Hepatocyte (in vitro differentiated cells): ENCODE results near the gene RBMS1. TPM values are rescaled to one million over a fixed set of nuclear protein-coding genes. Genes with fewer than 3 reads are reported as not detected.

Experiments used
- DNase-seq: peaks from one replicate; pipeline ENCODE4 v3.0.0-alpha.2; 2016; ENCODE audit warnings: low spot score
- H2AFZ ChIP-seq: fragments of 200-600 bp; sonication (generic); 2 replicates; pipeline ENCODE4 v1.6.0; 2016; ENCODE audit warnings: antibody characterized with exemption, mild to moderate bottlenecking
- H3K27ac ChIP-seq: fragments of 200-600 bp; sonication (generic); 2 replicates; pipeline ENCODE4 v1.5.1; 2016; ENCODE audit warnings: mild to moderate bottlenecking
- H3K27me3 ChIP-seq: fragments of 200-600 bp; sonication (generic); 2 replicates; pipeline ENCODE4 v1.6.1; 2016
- H3K36me3 ChIP-seq: fragments of 200-600 bp; sonication (generic); replicated peaks from 2 replicates; pipeline ENCODE4 v1.5.1; 2016; ENCODE audit warnings: low read depth; ENCODE audit not compliant: insufficient read depth
- H3K4me1 ChIP-seq: fragments of 200-600 bp; sonication (generic); 2 replicates; pipeline ENCODE4 v1.5.1; 2016; ENCODE audit warnings: mild to moderate bottlenecking, moderate library complexity; ENCODE audit not compliant: insufficient read depth
- H3K4me2 ChIP-seq: fragments of 200-600 bp; sonication (generic); 2 replicates; pipeline ENCODE4 v1.6.0; 2016
- H3K4me3 ChIP-seq: fragments of 200-600 bp; sonication (generic); 2 replicates; pipeline ENCODE4 v1.5.1; 2016; ENCODE audit warnings: mild to moderate bottlenecking
- H3K79me2 ChIP-seq: fragments of 200-600 bp; sonication (generic); 2 replicates; pipeline ENCODE4 v1.6.0; 2017; ENCODE audit warnings: mild to moderate bottlenecking
- H3K9me2 ChIP-seq: fragments of 200-600 bp; sonication (generic); replicated peaks from 2 replicates; pipeline ENCODE4 v1.6.0; 2017; ENCODE audit warnings: mild to moderate bottlenecking; ENCODE audit not compliant: insufficient read depth
- H3K9me3 ChIP-seq: fragments of 200-600 bp; sonication (generic); 2 replicates; pipeline ENCODE4 v1.5.1; 2016; ENCODE audit warnings: low read depth, mild to moderate bottlenecking
- H4K20me1 ChIP-seq: fragments of 200-600 bp; sonication (generic); 2 replicates; pipeline ENCODE4 v1.6.0; 2016; ENCODE audit warnings: mild to moderate bottlenecking; ENCODE audit not compliant: insufficient read depth, poor library complexity, severe bottlenecking
- CTCF ChIP-seq: fragments of 200-600 bp; sonication (generic); IDR thresholded peaks from 2 replicates; pipeline ENCODE4 v1.5.1; 2016; ENCODE audit warnings: antibody characterized with exemption, mild to moderate bottlenecking; ENCODE audit not compliant: poor library complexity
- EZH2 ChIP-seq: fragments of 200-600 bp; sonication (generic); IDR thresholded peaks from 2 replicates; pipeline ENCODE4 v1.6.1; 2016; ENCODE audit warnings: antibody characterized with exemption, mild to moderate bottlenecking, borderline replicate concordance
- EZH2phosphoT487 ChIP-seq: fragments of 200-600 bp; sonication (generic); IDR thresholded peaks from one replicate; pipeline ENCODE4 v1.6.1; 2018; ENCODE audit warnings: antibody characterized with exemption, mild to moderate bottlenecking, low read depth, moderate library complexity; ENCODE audit not compliant: unreplicated experiment, severe bottlenecking
- WGBS: methylation state at CpG from one replicate; pipeline ENCODE4 v1.1.6; 2016; ENCODE audit warnings: low lambda C conversion rate; ENCODE audit errors: missing lambda C conversion rate; 5-methylcytosine and 5-hydroxymethylcytosine counted together
- polyA plus RNA-seq: library from polyadenylated mRNA; unstranded; fragments of >200 nt; fragmentation: Nextera tagmentation; extraction: Ambion mirVana; gene quantifications from 2 replicates; pipeline ENCODE4 v1.2.1, GENCODE V29; 2016
- total RNA-seq: library from RNA; depleted of rRNA; stranded (reverse); fragments of >200 nt; gene quantifications from 2 replicates; pipeline ENCODE4 v1.2.3, GENCODE V29; 2014

The RBMS1 gene
- total and polyA plus RNA-seq, 2 experiments from 2014 or later = 87.9 to 103 TPM

GRCh38 chr2:160336635-160337034, 157.0 kb downstream of the RBMS1 start:
- WGBS = 75% methylated on average over 4 of the region's 4 CpGs
- H4K20me1 ChIP-seq = peaks cover 56% of the 10 kb centered on the region
- H3K9me2 ChIP-seq = no peaks in the 10 kb centered on the region
- no peaks in the 10 kb centered on the region for H3K36me3 ChIP-seq
- DNase-seq = no peak
- no peaks in the 10 kb centered on the region for H3K27me3 ChIP-seq
- TF ChIP-seq EZH2 = no peak
- no peak for TF ChIP-seq EZH2phosphoT487
- no peak for TF ChIP-seq CTCF
- H3K4me1 ChIP-seq = peaks cover 15% of the 10 kb centered on the region
- H3K4me2 ChIP-seq = no peak overlapping the region
- H2AFZ ChIP-seq = no peak overlapping the region
- no peaks in the 10 kb centered on the region for H3K9me3 ChIP-seq
- H3K27ac ChIP-seq = peak overlapping the region; percentile 1
- H3K79me2 ChIP-seq = peaks cover 98% of the 10 kb centered on the region
- H3K4me3 ChIP-seq = no peak overlapping the region

- Histone ChIP-seq H3K4me1 (peaks cover 15% of the 10 kb centered on the region), H4K20me1 (peaks cover 61% of the 10 kb centered on the region), H3K4me3 (no peak overlapping the region), H3K4me2 (no peak overlapping the region), H3K9me3 (no peaks in the 10 kb centered on the region), H2AFZ (no peak overlapping the region), H3K27me3 (no peaks in the 10 kb centered on the region), H3K36me3 (no peaks in the 10 kb centered on the region), H3K27ac (peak overlapping the region; percentile 1), H3K9me2 (no peaks in the 10 kb centered on the region), H3K79me2 (peaks cover 98% of the 10 kb centered on the region)
- TF ChIP-seq EZH2phosphoT487 (no peak), EZH2 (no peak), CTCF (no peak)
- no peak for DNase-seq
- 74% methylated on average over 1 of the region's 1 CpG for WGBS
These were observed 157.5 kb downstream of the RBMS1 start for GRCh38 chr2:160336105-160336504.

- no peak overlapping the region for H2AFZ ChIP-seq
- H3K79me2 ChIP-seq = peaks cover 98% of the 10 kb centered on the region
- H3K4me3 ChIP-seq = no peak overlapping the region
- no peaks in the 10 kb centered on the region for H3K36me3 ChIP-seq
- 87% methylated on average over 5 of the region's 5 CpGs for WGBS
- no peaks in the 10 kb centered on the region for H3K9me2 ChIP-seq
- no peak overlapping the region for H3K27ac ChIP-seq
- no peaks in the 10 kb centered on the region for H3K27me3 ChIP-seq
- DNase-seq = no peak
- H4K20me1 ChIP-seq = peaks cover 64% of the 10 kb centered on the region
- H3K9me3 ChIP-seq = no peaks in the 10 kb centered on the region
- no peak for TF ChIP-seq CTCF
- no peak for TF ChIP-seq EZH2phosphoT487
- TF ChIP-seq EZH2 = no peak
- no peak overlapping the region for H3K4me2 ChIP-seq
- H3K4me1 ChIP-seq = peaks cover 15% of the 10 kb centered on the region
These were observed 158.2 kb downstream of the RBMS1 start for GRCh38 chr2:160335441-160335840.
